ENCODE measurements around the gene GARIN5A. TPM values are rescaled to one million over a fixed set of nuclear protein-coding genes. Genes with fewer than 3 reads are reported as not detected.

GARIN5A gene
- total and polyA plus RNA-seq, 3 donors from 2014 or later, result 60.0 to 126 (median 120) TPM

GRCh38 chr19:50425581-50425980 is 51.1 kb downstream of the GARIN5A start:
- no peak overlapping the region for H3K27ac ChIP-seq
- no peak overlapping the region for H3K4me3 ChIP-seq
- TF ChIP-seq CTCF (IDR thresholded peaks at IDR 0.05) (no peak), POLR2A (IDR thresholded peaks at IDR 0.05) (no peak)
- no peaks in the 10 kb centered on the region for H3K27me3 ChIP-seq
- H3K9me3 ChIP-seq, result no peaks in the 10 kb centered on the region
- WGBS, 2 donors, result 81 to 83% methylated on average over 7 of the region's 7 CpGs
- intact Hi-C loops (cut with DNase I; ENCODE audit: low total_unique reads), result no loop called here
- H3K36me3 ChIP-seq (ENCODE audit: low read depth, missing control alignments), result no peaks in the 10 kb centered on the region
- H3K4me1 ChIP-seq, result peaks cover 5% of the 10 kb centered on the region
- DNase-seq, result no peak

DNA sequence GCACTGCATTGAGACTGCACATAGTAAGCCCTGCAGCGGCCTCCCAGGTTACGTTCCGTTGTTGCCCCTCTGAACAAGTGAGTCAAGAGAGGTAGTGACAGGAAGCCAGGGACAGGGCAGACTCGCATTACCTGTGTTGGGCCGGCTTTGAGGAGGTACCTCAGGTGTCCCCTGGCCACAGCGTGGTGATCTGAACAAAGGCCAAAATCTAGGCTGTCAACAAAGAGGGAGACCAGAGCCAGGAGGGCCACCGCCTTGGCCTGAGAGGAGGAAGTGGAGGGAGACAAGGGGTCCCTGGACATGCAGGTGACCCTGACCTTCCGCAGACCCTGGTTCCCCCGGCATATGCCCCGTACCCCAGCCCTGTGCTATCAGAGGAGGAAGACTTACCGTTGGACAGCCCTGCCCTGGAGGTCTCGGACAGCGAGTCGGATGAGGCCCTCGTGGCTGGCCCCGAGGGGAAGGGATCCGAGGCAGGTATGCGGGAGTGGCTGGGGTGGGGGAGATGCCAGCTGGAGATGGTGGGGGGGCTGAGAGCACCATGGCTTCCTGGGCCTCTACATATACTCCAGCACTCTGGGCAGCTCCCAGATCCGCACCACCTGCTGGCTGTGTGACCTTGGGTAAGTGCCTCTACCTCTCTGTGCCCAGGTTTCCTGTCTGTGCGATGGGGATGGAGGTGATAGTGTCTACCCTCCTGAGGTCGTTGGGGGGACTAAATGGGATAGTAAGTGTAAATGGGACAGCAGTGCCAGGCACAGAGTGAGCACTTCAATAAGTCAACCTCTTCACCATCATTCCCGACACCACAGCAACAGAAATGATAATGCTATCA is 53.2 kb downstream of the GARIN5A start:
- no peak overlapping the region for H3K4me3 ChIP-seq
- no peaks in the 10 kb centered on the region for H3K36me3 ChIP-seq (ENCODE audit: low read depth, missing control alignments)
- no peaks in the 10 kb centered on the region for H3K27me3 ChIP-seq
- WGBS, 2 donors, result 84 to 93% methylated on average over 10 to 22 of the region's 22 CpGs
- DNase-seq, result no peak
- intact Hi-C loops (cut with DNase I; ENCODE audit: low total_unique reads), result no loop called here
- H3K4me1 ChIP-seq, result peaks cover 7% of the 10 kb centered on the region
- TF ChIP-seq POLR2A (IDR thresholded peaks at IDR 0.05) (no peak), CTCF (IDR thresholded peaks at IDR 0.05) (no peak)
- H3K27ac ChIP-seq, result no peak overlapping the region
- H3K9me3 ChIP-seq, result no peaks in the 10 kb centered on the region

DNA sequence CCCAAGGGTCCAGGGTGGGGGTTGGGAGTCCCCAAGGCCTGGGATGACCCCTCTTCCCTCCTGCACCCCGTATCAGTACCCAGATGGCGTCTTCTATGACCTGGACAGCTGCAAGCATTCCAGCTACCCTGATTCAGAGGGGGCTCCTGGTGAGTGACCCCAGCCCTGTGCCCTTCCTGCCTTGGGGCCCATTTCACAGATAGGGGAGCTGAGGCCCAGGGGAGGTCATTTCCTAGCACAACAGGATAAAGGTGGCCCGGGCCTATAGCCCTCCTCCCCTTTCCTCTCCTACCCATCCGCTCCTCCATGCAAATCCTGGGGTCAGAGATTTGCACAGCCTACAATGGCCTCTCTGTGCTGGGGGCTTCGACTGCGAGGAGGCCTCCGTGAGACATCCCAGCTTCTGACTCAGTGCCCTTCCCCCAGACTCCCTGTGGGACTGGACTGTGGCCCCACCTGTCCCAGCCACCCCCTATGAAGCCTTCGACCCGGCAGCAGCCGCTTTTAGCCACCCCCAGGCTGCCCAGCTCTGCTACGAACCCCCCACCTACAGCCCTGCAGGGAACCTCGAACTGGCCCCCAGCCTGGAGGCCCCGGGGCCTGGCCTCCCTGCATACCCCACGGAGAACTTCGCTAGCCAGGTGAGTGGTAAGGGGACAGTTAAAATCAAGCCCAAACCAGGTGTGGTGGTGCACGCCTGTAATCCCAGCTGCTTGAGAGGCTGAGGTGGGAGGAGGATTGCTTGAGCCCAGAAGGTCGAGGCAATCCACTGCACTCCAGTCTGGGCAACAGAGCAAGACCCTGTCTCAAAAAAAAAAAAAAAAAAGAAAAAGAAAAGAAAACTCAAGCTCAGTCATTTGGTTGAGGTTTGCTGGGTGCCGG is 54.0 kb downstream of the GARIN5A start:
- Histone ChIP-seq H3K4me1 (peaks cover 7% of the 10 kb centered on the region), H3K9me3 (no peaks in the 10 kb centered on the region), H3K4me3 (no peak overlapping the region), H3K36me3 (ENCODE audit: low read depth, missing control alignments) (no peaks in the 10 kb centered on the region), H3K27ac (no peak overlapping the region), H3K27me3 (no peaks in the 10 kb centered on the region)
- 89 to 90% methylated on average over 11 to 16 of the region's 18 CpGs for WGBS, 2 donors
- TF ChIP-seq CTCF (IDR thresholded peaks at IDR 0.05) (no peak), POLR2A (IDR thresholded peaks at IDR 0.05) (no peak)
- intact Hi-C loops (cut with DNase I; ENCODE audit: low total_unique reads), result no loop called here
- DNase-seq, result no peak

DNA sequence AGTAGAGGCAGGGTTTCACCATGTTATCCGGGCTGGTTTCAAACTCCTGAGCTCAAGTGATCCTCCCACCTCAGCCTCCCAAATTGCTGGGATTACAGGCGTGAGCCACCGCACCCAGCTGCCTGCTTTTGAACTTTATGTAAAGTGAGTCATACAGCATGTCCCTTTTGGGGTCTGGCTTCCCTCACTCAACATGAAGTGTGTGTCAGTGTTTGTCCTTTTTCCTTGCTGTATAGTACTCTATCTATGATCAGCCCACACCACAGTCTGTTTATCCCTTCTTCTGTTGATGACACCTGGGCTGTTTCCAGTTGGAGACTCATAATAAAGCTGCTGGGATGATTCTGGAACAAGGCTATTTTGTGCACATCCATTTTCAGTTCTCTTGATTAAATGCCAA is 55.8 kb downstream of the GARIN5A start:
- no peaks in the 10 kb centered on the region for H3K27me3 ChIP-seq
- peaks cover 7% of the 10 kb centered on the region for H3K4me1 ChIP-seq
- no peak overlapping the region for H3K4me3 ChIP-seq
- no peaks in the 10 kb centered on the region for H3K36me3 ChIP-seq (ENCODE audit: low read depth, missing control alignments)
- DNase-seq, result no peak
- H3K9me3 ChIP-seq, result no peaks in the 10 kb centered on the region
- 78 to 81% methylated on average over 3 of the region's 3 CpGs for WGBS, 2 donors
- intact Hi-C loops (cut with DNase I; ENCODE audit: low total_unique reads), result no loop called here
- TF ChIP-seq POLR2A (IDR thresholded peaks at IDR 0.05) (no peak), CTCF (IDR thresholded peaks at IDR 0.05) (no peak)
- no peak overlapping the region for H3K27ac ChIP-seq

Data from testis (tissue), 3 donors.